Right atrium auricular region (tissue), 2 donors: Measurements from ENCODE around the gene LMBR1. TPM values are rescaled to one million over a fixed set of nuclear protein-coding genes. Genes with fewer than 3 reads are reported as not detected.

Source experiments
- DNase-seq: peaks from one replicate; pipeline ENCODE4 v3.0.0-alpha.2; 2019; ENCODE audit warnings: low spot score
- H3K27ac ChIP-seq, 2 donors: fragments of 200-600 bp; sonication (generic); 1 replicate in 1 of 2; 2 replicates in 1 of 2; pipeline ENCODE4 v1.5.1; 2016 to 2019
- H3K27me3 ChIP-seq, 2 donors: fragments of 200-600 bp; sonication (generic); one replicate each; pipeline versions ENCODE4 v1.5.1 to v1.6.0; 2017 to 2019
- H3K36me3 ChIP-seq: fragments of 200-600 bp; sonication (generic); one replicate; pipeline ENCODE4 v1.5.1; 2016
- H3K4me1 ChIP-seq, 2 donors: fragments of 200-600 bp; sonication (generic); one replicate each; pipeline versions ENCODE4 v1.5.1 to v1.6.0; 2017 to 2019
- H3K4me3 ChIP-seq, 2 donors: fragments of 200-600 bp; sonication (generic); 1 replicate in 1 of 2; 2 replicates in 1 of 2; pipeline ENCODE4 v1.5.1; 2017 to 2019; ENCODE audit warnings: mild to moderate bottlenecking in 1 of 2, moderate library complexity in 1 of 2
- H3K9me3 ChIP-seq, 2 donors: fragments of 200-600 bp; sonication (generic); one replicate each; pipeline ENCODE4 v1.5.1; 2019
- CTCF ChIP-seq, 2 donors: fragments of 200-600 bp; sonication (generic); IDR thresholded peaks; one replicate each; pipeline ENCODE4 v1.5.1; 2019; ENCODE audit warnings: antibody characterized with exemption in 2 of 2
- total RNA-seq, 2 donors: library from RNA; depleted of rRNA; stranded (reverse); fragments of >200 nt; gene quantifications; one replicate each; pipeline ENCODE4 v1.1.0, GENCODE V29; 2016

Gene LMBR1
- total RNA-seq, 2 donors from 2014 or later: 32.4 to 33.7 TPM

- H3K27ac ChIP-seq: no peak overlapping the region
- no peak for TF ChIP-seq CTCF (IDR thresholded peaks at IDR 0.05)
- no peak overlapping the region for H3K4me3 ChIP-seq
- no peaks in the 10 kb centered on the region for H3K27me3 ChIP-seq
- DNase-seq: no peak
- no peaks in the 10 kb centered on the region for H3K4me1 ChIP-seq
- peaks cover 31% of the 10 kb centered on the region for H3K36me3 ChIP-seq
- H3K9me3 ChIP-seq: no peaks in the 10 kb centered on the region
These were observed 219.5 kb downstream of the LMBR1 start for GRCh38 chr7:156673454-156673853.

GRCh38 chr7:156669035-156669828, 223.8 kb downstream of the LMBR1 start:
- Histone ChIP-seq H3K36me3 (peaks cover 9% of the 10 kb centered on the region), H3K27me3 (no peaks in the 10 kb centered on the region), H3K27ac (no peak overlapping the region), H3K9me3 (no peaks in the 10 kb centered on the region), H3K4me3 (no peak overlapping the region), H3K4me1 (no peaks in the 10 kb centered on the region)
- no peak for DNase-seq
- no peak for TF ChIP-seq CTCF (IDR thresholded peaks at IDR 0.05)

- no peak for TF ChIP-seq CTCF (IDR thresholded peaks at IDR 0.05)
- Histone ChIP-seq H3K27ac (no peak overlapping the region), H3K4me3 (no peak overlapping the region), H3K27me3 (no peaks in the 10 kb centered on the region), H3K9me3 (no peaks in the 10 kb centered on the region), H3K36me3 (peaks cover 9% of the 10 kb centered on the region), H3K4me1 (no peaks in the 10 kb centered on the region)
- no peak for DNase-seq
These were observed 224.7 kb downstream of the LMBR1 start for GRCh38 chr7:156668130-156668741.

- DNase-seq: no peak
- no peaks in the 10 kb centered on the region for H3K4me1 ChIP-seq
- H3K27ac ChIP-seq: no peak overlapping the region
- TF ChIP-seq CTCF (IDR thresholded peaks at IDR 0.05): no peak
- H3K27me3 ChIP-seq: no peaks in the 10 kb centered on the region
- peaks cover under 1% of the 10 kb centered on the region for H3K36me3 ChIP-seq
- no peaks in the 10 kb centered on the region for H3K9me3 ChIP-seq
- no peak overlapping the region for H3K4me3 ChIP-seq
These were observed 225.9 kb downstream of the LMBR1 start for GRCh38 chr7:156667110-156667426.

- no peak for DNase-seq
- no peaks in the 10 kb centered on the region for H3K4me1 ChIP-seq
- no peaks in the 10 kb centered on the region for H3K36me3 ChIP-seq
- H3K27me3 ChIP-seq: no peaks in the 10 kb centered on the region
- no peak overlapping the region for H3K27ac ChIP-seq
- no peak for TF ChIP-seq CTCF (IDR thresholded peaks at IDR 0.05)
- H3K9me3 ChIP-seq: no peaks in the 10 kb centered on the region
- H3K4me3 ChIP-seq: no peak overlapping the region
These were observed 226.4 kb downstream of the LMBR1 start for GRCh38 chr7:156666368-156667109.
